Suprapubic skin (tissue), 4 donors: Measurements from ENCODE around the gene FKBP1C. TPM values are rescaled to one million over a fixed set of nuclear protein-coding genes. Genes with fewer than 3 reads are reported as not detected.
"Not testable (repeated sequence)": the region's sequence is repeated elsewhere in the genome, so short reads cannot be mapped to it uniquely, and the experiment has no call there.

Source experiments
- DNase-seq, 2 donors: peaks; one replicate each; pipeline ENCODE4 v3.0.0-alpha.2; 2019; ENCODE audit warnings: low spot score in 2 of 2
- H3K27ac ChIP-seq: fragments of 200-600 bp; sonication (generic); one replicate; pipeline ENCODE4 v1.5.1; 2019
- H3K27me3 ChIP-seq: fragments of 200-600 bp; sonication (generic); one replicate; pipeline ENCODE4 v1.5.1; 2019
- H3K36me3 ChIP-seq: fragments of 200-600 bp; sonication (generic); one replicate; pipeline ENCODE4 v1.5.1; 2019
- H3K4me1 ChIP-seq: fragments of 200-600 bp; sonication (generic); one replicate; pipeline ENCODE4 v1.5.1; 2019
- H3K4me3 ChIP-seq: fragments of 200-600 bp; sonication (generic); one replicate; pipeline ENCODE4 v1.5.1; 2019; ENCODE audit warnings: mild to moderate bottlenecking
- H3K9me3 ChIP-seq: fragments of 200-600 bp; sonication (generic); one replicate; pipeline ENCODE4 v1.5.1; 2019
- EP300 ChIP-seq: sonication (generic); formaldehyde crosslinking; IDR thresholded peaks from one replicate; pipeline ENCODE4 v1.6.1; 2017; ENCODE audit warnings: antibody characterized with exemption
- POLR2A ChIP-seq, 2 donors: fragments of 450-650 bp; IDR thresholded peaks; one replicate each; pipeline ENCODE4 v1.6.1; 2017; ENCODE audit warnings: antibody characterized with exemption in 2 of 2, mild to moderate bottlenecking in 2 of 2, moderate library complexity in 2 of 2
- POLR2AphosphoS5 ChIP-seq, 3 donors: sonication (generic); formaldehyde crosslinking; IDR thresholded peaks; one replicate each; pipeline ENCODE4 v1.6.1; 2017; ENCODE audit warnings: antibody characterized with exemption in 3 of 3
- WGBS: methylation state at CpG from one replicate; pipeline ENCODE4 v1.1.5; 2018; 5-methylcytosine and 5-hydroxymethylcytosine counted together
- total RNA-seq, 4 donors: library from RNA; depleted of rRNA; stranded (reverse); fragments of >200 nt; gene quantifications; one replicate each; pipeline ENCODE4 v1.1.0, GENCODE V29; 2016
- TF ChIP-seq, protein P1 (sequence below), 2 donors: fragments of 200-600 bp in 1 of 2; fragments of 450-650 bp in 1 of 2; sonication (generic) in 1 of 2; IDR thresholded peaks; one replicate each; pipeline ENCODE4 v1.5.1; 2016 to 2019; ENCODE audit warnings: antibody characterized with exemption in 2 of 2, mild to moderate bottlenecking in 1 of 2, moderate library complexity in 1 of 2

FKBP1C gene
- total RNA-seq, result 1 to 10 TPM in 1 of 4 donors, under 1 TPM in 2, not detected in 1; 0.31 to 1.7 (median 0.49) TPM

DNA sequence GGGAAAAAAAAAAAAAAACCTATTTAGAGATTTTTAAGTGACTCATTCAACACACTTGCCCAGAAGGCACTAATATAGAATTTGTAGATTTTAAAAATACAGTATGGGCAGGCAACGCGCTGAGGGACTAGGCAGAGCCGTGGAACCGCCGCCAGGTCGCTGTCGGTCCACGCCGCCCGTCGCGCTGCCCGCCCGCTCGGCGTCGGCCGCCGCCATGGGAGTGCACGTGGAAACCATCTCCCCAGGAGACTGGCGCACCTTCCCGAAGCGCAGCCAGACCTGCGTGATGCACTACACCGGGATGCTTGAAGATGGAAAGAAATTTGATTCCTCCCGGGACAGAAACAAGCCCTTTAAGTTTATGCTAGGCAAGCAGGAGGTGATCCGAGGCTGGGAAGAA lies at the start of gene FKBP1C:
Gene FKBP1C, plus strand, starts transcription at position 127 of the 400 bp plus-strand sequence.
- H3K4me1 ChIP-seq, result not testable (repeated sequence)
- 91% methylated on average over 27 of the region's 27 CpGs for WGBS

DNA sequence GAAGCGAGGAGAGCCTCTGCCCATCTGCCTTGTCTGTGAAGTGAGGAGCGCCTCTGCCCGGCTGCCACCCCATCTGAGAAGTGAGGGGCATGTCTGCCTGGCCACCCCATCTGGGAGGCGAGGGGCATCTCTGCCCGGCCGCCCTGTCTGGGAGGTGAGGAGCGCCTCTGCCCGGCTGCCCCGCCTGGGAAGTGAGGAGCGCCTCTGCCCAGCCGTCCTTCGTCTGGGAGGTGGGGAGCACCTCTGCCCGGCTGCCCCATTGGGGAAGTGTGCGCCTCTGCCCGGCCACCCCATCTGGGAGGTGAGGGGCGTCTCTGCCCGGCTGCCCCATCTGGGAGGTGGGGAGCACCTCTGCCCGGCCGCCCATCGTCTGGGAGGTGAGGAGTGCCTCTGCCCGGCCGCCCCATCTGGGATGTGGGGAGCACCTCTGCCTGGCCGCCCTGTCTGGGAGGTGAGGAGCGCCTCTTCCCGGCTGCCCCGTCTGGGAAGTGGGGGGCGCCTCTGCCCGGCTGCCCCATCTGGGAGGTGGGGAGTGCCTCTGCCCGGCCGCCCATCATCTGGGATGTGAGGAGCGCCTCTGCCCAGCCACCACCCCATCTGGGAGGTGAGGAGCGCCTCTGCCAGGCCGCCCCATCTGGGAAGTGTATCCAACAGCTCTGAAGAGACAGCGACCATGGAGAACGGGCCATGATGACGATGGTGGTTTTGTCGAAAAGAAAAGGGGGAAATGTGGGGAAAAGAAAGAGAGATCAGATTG lies 47.0 kb upstream of the FKBP1C start:
- not testable (repeated sequence) for H3K4me1 ChIP-seq, H3K4me3 ChIP-seq, H3K36me3 ChIP-seq, H3K27ac ChIP-seq, DNase-seq, H3K27me3 ChIP-seq, H3K9me3 ChIP-seq
- 83% methylated on average over 23 of the region's 37 CpGs for WGBS

More for the DNA sequence above, at the start of gene FKBP1C:
- H3K27ac ChIP-seq, H3K36me3 ChIP-seq, DNase-seq, H3K9me3 ChIP-seq, H3K4me3 ChIP-seq, H3K27me3 ChIP-seq: not testable (repeated sequence)

DNA sequence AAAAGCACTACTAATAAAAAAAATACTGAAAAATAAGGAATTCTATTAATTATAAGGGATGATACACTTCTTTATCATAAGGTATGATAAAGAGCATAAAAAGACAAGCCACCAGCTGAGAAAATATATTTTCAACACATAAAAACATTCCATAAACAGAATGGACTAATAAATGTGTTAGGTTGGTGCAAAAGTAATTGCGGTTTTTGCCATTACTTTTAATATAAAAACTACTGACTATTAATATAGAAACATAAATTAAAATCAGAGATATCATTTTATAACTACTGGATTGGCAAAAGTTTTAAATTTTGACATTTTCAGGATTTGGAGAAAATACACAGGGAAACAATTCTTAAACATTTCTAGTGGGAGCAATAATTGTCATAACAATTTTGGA lies 37.1 kb upstream of the FKBP1C start:
- 85% methylated on average over 1 of the region's 1 CpG for WGBS
- Histone ChIP-seq H3K36me3 (no peaks in the 10 kb centered on the region), H3K27ac (no peak overlapping the region), H3K4me3 (no peak overlapping the region), H3K4me1 (no peaks in the 10 kb centered on the region), H3K9me3 (no peaks in the 10 kb centered on the region), H3K27me3 (no peaks in the 10 kb centered on the region)
- no peak for TF ChIP-seq POLR2A (IDR thresholded peaks at IDR 0.05)
- DNase-seq, result no peak

DNA sequence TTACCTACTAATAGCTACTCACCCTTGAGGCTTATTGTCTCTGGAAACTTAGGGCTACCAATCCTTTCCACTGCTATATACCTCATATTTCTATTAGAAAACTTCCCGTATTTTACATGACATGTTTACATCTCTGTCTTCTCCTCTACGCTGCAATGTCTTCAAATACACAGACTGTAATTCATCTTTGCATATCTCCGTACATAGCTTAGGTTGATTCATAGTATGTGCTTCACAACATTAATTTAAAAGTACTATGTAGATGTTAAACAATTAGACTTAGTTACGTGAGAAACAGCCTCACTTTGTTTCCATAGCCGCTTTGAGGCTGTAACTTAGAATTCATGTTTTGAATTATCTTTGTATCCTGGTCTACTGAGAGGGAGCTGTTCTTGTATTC lies 35.1 kb upstream of the FKBP1C start:
- H3K36me3 ChIP-seq, result no peaks in the 10 kb centered on the region
- no peak overlapping the region for H3K4me3 ChIP-seq
- no peaks in the 10 kb centered on the region for H3K4me1 ChIP-seq
- 59% methylated on average over 5 of the region's 5 CpGs for WGBS
- H3K27ac ChIP-seq, result no peak overlapping the region
- no peaks in the 10 kb centered on the region for H3K27me3 ChIP-seq
- TF ChIP-seq, protein P1, sequence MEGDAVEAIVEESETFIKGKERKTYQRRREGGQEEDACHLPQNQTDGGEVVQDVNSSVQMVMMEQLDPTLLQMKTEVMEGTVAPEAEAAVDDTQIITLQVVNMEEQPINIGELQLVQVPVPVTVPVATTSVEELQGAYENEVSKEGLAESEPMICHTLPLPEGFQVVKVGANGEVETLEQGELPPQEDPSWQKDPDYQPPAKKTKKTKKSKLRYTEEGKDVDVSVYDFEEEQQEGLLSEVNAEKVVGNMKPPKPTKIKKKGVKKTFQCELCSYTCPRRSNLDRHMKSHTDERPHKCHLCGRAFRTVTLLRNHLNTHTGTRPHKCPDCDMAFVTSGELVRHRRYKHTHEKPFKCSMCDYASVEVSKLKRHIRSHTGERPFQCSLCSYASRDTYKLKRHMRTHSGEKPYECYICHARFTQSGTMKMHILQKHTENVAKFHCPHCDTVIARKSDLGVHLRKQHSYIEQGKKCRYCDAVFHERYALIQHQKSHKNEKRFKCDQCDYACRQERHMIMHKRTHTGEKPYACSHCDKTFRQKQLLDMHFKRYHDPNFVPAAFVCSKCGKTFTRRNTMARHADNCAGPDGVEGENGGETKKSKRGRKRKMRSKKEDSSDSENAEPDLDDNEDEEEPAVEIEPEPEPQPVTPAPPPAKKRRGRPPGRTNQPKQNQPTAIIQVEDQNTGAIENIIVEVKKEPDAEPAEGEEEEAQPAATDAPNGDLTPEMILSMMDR (IDR thresholded peaks at IDR 0.05), result no peak
- no peak for TF ChIP-seq POLR2A (IDR thresholded peaks at IDR 0.05)
- H3K9me3 ChIP-seq, result no peaks in the 10 kb centered on the region
- DNase-seq, result no peak

DNA sequence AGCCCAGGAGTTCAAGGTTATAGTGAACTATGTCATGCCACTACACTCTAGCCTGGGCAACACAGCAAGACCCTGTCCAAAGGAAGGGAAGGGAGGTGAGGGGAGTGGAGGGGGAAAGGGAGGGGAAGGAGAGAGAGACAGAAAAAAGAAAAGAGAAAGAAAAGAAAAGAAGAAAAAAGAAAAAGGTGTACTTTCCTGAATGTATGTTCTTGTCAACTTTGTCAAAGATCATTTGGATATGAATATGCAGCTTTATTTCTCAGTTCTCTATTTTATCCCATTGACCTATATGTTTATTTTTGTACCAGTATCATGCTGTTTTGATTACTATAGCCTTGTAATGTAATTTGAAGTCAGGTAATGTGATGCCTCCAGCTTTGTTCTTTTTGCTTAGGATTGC lies 30.9 kb upstream of the FKBP1C start:
- DNase-seq, result no peak
- Histone ChIP-seq H3K36me3 (no peaks in the 10 kb centered on the region), H3K27ac (no peak overlapping the region), H3K4me1 (no peaks in the 10 kb centered on the region), H3K9me3 (no peaks in the 10 kb centered on the region), H3K27me3 (no peaks in the 10 kb centered on the region), H3K4me3 (no peak overlapping the region)
- TF ChIP-seq EP300 (no peak), POLR2AphosphoS5 (IDR thresholded peaks at IDR 0.05) (no peak), POLR2A (IDR thresholded peaks at IDR 0.05) (no peak)
- TF ChIP-seq, protein P1 (IDR thresholded peaks at IDR 0.05), result no peak

DNA sequence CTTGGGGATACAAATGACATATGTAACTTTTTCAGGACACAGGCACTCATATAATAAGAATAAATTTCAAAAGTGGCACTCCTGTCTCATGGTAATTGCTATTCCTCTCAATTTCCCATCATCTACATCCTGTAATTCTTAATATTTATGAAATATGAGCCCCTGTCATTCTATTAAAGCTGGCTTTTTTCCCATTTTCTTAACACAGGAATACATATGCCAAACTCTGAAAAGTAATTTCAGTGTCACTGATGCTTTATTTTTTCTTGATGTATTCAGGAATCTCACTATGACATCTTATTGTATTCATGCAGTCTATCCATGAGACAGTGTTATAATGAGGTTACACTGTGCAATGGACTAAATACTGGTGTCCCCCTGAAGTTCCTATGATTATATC lies 24.3 kb upstream of the FKBP1C start:
- no peaks in the 10 kb centered on the region for H3K4me1 ChIP-seq
- no peak for TF ChIP-seq POLR2A (IDR thresholded peaks at IDR 0.05)
- TF ChIP-seq EP300, result no peak
- TF ChIP-seq, protein P1 (IDR thresholded peaks at IDR 0.05), result no peak
- no peak for TF ChIP-seq POLR2AphosphoS5 (IDR thresholded peaks at IDR 0.05)
- DNase-seq, result no peak
- H3K36me3 ChIP-seq, result no peaks in the 10 kb centered on the region
- H3K9me3 ChIP-seq, result no peaks in the 10 kb centered on the region
- H3K27me3 ChIP-seq, result no peaks in the 10 kb centered on the region
- no peak overlapping the region for H3K4me3 ChIP-seq
- no peak overlapping the region for H3K27ac ChIP-seq

DNA sequence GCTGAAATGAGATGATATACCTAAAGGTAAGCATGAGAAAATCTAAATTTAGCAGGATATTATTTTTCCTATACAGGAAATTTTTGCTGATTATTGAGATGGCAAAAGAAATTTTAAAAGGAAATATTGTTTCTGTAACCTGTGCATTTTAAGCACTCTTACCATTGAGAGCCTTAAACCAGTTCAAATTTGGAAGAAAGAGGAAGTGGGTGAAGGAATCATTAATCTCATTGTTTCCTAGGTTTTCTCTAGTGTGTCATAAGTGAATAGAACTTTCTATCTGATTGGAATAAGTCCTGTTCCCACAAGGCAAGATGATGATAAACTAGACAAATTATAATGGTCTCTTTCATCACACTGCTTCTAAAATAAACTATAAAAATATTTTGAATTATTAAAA lies 22.4 kb upstream of the FKBP1C start:
- H3K27ac ChIP-seq, result no peak overlapping the region
- H3K4me1 ChIP-seq, result no peaks in the 10 kb centered on the region
- no peaks in the 10 kb centered on the region for H3K27me3 ChIP-seq
- no peak overlapping the region for H3K4me3 ChIP-seq
- no peaks in the 10 kb centered on the region for H3K36me3 ChIP-seq
- DNase-seq, result no peak
- TF ChIP-seq, protein P1 (IDR thresholded peaks at IDR 0.05), result no peak
- TF ChIP-seq POLR2A (IDR thresholded peaks at IDR 0.05) (no peak), EP300 (no peak), POLR2AphosphoS5 (IDR thresholded peaks at IDR 0.05) (no peak)
- peaks cover 3% of the 10 kb centered on the region for H3K9me3 ChIP-seq
